ENCODE results near the gene MRFAP1.

DNA sequence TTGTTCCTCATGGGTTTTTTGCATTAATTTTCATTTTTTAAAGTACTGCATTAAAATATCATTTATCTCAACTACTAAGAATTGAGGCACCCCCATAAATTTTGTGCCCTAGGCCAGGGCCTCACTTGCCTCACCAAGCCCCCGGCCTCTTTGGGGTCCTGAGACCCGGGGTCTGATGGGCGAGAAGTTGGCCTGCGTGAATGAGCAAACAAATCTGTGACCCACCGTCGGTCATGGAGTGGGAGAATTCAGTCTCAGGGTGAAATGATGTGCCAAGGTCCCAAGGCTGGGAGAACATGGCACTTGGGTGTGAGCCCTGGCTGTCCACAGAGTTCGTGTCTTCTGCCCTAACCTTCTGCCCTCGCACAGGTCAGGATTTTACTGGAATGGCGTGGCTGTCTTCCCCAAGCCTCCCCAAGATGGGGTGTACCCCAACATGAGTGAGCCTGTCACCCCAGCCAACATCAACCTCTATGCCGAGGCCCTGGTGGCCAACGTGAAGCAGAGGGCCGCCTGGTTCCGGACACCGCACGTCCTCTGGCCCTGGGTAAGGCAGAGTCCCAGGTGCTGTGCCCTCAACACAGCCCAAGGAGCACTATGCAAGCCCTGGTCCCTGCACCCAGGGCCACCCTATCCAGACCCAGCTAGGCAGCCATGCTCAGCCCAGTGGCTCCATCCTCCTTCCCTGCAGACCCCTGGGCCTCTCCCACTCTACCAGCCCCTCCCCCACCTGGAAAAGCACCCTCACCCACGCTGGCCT, 47.5 kb upstream of the MRFAP1 start:
- TF ChIP-seq CTCF (IDR thresholded peaks at IDR 0.05; ENCODE audit: low read length): no peak
- no peak for TF ChIP-seq EZH2 (optimal IDR thresholded peaks at IDR 0.05; ENCODE audit: low read depth, low read length)
